Bronchial epithelial cell (primary cell): Measurements from ENCODE around the gene GMDS. TPM values are rescaled to one million over a fixed set of nuclear protein-coding genes. Genes with fewer than 3 reads are reported as not detected.

Source experiments
- DNase-seq: peaks from one replicate; pipeline ENCODE4 v3.0.0-alpha.2; 2010; ENCODE audit warnings: low read depth
- FAIRE-seq: peaks from 2 replicates; lab custom pipeline; 2011; peaks lifted over from hg19 to GRCh38; lab: Jason Lieb, UNC
- H3K27me3 ChIP-seq: 2 replicates; pipeline ENCODE4 v1.5.1; 2011; ENCODE audit warnings: low read length; ENCODE audit not compliant: control insufficient read depth, insufficient read depth
- H3K36me3 ChIP-seq: 2 replicates; pipeline ENCODE4 v1.5.1; 2011; ENCODE audit warnings: low read length; ENCODE audit not compliant: control insufficient read depth, insufficient read depth
- H3K4me3 ChIP-seq: 2 replicates; pipeline ENCODE4 v1.5.1; 2011; ENCODE audit warnings: mild to moderate bottlenecking, low read depth, low read length, control low read depth
- CTCF ChIP-seq: IDR thresholded peaks from 2 replicates; pipeline ENCODE4 v1.5.1; 2011; ENCODE audit warnings: mild to moderate bottlenecking, moderate library complexity, low read length, control low read depth, inconsistent platforms; ENCODE audit not compliant: insufficient read depth, severe bottlenecking
- total RNA-seq: library from RNA; depleted of rRNA; stranded (reverse); fragments of >200 nt; gene quantifications from 2 replicates; pipeline ENCODE4 v1.2.1, GENCODE V29; 2014

The GMDS gene
- total RNA-seq, 1 donor from 2014 or later = 8.2 TPM

- Histone ChIP-seq H3K36me3 (no peaks in the 10 kb centered on the region), H3K27me3 (no peaks in the 10 kb centered on the region), H3K4me3 (no peak overlapping the region)
- FAIRE-seq (no peak), DNase-seq (no peak)
- TF ChIP-seq CTCF = no peak
Observed at GRCh38 chr6:2141644-2142290, 103.6 kb downstream of the GMDS start.

GRCh38 chr6:2140438-2141128, 104.8 kb downstream of the GMDS start:
- H3K27me3 ChIP-seq = no peaks in the 10 kb centered on the region
- no peak for TF ChIP-seq CTCF
- no peak for FAIRE-seq

DNA sequence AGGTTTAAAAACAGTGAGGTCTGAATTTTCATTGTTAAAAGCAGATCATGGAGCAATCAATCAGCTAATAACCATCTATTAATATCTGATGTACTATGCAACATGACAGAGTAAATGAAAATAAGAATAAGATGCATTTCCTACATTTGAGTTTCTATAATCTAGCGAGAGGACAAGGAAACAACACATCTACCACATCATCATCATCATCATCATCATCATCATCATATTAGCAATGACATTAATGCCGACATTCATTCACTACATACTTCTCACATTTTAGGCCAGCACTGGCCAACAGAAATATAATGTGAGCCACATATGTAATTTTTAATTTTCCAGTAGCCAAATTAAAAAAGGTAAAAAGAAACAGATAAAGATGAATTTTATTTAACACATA, 110.0 kb downstream of the GMDS start:
- TF ChIP-seq CTCF = no peak
- no peaks in the 10 kb centered on the region for H3K36me3 ChIP-seq
- no peak overlapping the region for H3K4me3 ChIP-seq
- FAIRE-seq = no peak
- no peak for DNase-seq
- H3K27me3 ChIP-seq = no peaks in the 10 kb centered on the region

More at GRCh38 chr6:2140438-2141128, 104.8 kb downstream of the GMDS start:
- Histone ChIP-seq H3K4me3 (no peak overlapping the region), H3K36me3 (no peaks in the 10 kb centered on the region)
- DNase-seq = no peak

DNA sequence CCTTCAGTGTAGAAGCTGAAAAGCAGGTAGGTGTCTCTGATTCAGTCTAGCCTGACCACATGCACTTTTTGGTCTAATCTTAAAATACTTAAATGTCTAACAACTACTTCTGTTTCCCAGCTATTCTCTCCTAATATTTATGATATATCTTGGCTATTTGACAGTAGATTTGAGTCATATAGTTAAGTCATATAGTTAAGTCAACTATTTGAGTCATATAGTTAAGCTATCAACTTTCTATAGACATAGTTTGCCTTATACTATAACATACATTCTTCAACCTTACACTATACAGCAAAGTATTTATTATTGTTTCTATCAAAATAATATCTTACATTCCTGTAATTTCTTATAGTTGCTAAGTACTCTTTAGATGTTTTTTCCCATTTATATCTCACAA, 110.9 kb downstream of the GMDS start:
- FAIRE-seq (no peak), DNase-seq (peak; percentile 85)
- no peaks in the 10 kb centered on the region for H3K36me3 ChIP-seq
- no peak for TF ChIP-seq CTCF
- H3K4me3 ChIP-seq = no peak overlapping the region
- H3K27me3 ChIP-seq = no peaks in the 10 kb centered on the region

DNA sequence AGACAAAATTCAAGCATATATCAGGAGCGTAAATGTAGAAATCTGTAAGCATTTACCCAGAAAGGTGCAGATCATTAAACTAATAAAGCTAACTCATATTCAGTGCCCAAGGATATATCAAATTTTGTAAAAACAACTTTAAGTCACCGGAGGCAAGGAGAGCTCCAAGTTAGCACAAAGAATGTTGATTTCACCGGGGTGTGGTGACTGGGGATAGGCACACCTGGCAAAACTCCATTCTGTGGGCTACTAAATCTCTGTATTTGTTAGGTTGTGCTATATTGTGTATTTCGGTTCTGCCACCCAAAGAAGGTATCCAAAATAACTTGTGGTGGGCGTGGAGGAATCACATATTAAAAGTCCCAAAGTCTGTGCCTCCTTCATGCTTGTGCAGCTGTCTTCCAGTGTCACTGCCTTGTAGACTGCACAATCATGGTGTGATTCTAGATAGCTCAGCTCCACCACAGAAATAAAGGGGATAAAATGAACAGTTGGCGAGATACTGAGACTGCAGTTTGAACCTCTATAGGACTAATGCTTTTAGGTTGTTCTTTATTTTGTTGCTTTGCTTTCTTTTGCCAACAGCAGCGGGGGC, 111.6 kb downstream of the GMDS start:
- DNase-seq (peak; percentile 20), FAIRE-seq (no peak)

More for the DNA sequence above, 111.6 kb downstream of the GMDS start:
- Histone ChIP-seq H3K36me3 (no peaks in the 10 kb centered on the region), H3K4me3 (no peak overlapping the region), H3K27me3 (no peaks in the 10 kb centered on the region)
- no peak for TF ChIP-seq CTCF
